HG03103 (cell line): ENCODE results near the gene LGR4.
A peak's percentile ranks its signal among the peaks of the same experiment; 100 is the strongest.

ENCODE experiments used
- ATAC-seq: cut with Tn5 transposase; IDR thresholded peaks from one replicate; pipeline ENCODE4 v1.9.1; 2021; ENCODE audit warnings: low read depth; ENCODE audit not compliant: unreplicated experiment

The LGR4 gene

DNA sequence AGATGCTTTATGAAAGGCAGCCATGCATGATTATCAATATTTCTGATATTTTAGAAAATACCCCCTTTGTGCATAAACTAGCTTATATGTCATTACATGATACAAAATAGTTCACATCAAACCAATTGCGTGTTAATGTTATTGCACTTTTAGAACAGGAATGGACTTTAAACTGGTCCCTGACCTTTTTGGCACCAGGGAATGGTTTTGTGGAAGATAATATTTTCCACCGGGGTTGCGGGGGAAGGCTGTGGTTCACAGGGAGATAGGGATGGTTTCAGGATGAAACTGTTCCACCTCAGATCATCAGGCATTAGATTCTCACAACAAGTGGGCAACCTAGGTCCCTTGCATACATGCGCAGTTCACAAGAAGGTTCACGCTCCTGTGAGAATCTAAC lies 16.5 kb upstream of the LGR4 start:
- ATAC-seq, result no peak

DNA sequence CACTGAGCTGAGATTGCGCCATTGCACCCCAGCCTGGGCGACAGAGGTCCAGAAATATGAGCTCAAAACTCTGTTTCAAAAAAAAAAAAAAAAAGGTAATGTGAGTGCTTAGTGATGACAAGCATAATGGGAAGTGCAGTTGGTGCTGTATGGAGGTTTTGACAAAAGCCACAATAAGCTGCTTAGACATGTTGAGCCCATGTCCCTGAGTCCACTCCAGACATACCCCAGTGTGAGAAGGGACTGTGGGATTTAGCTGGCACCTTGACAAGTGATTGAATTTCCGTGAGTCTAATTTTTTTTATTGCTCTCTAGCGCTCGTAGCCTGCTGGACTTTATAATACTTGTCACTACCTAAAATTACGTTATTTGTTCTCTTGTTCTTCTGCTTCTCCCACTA lies 15.1 kb upstream of the LGR4 start:
- ATAC-seq, result no peak

DNA sequence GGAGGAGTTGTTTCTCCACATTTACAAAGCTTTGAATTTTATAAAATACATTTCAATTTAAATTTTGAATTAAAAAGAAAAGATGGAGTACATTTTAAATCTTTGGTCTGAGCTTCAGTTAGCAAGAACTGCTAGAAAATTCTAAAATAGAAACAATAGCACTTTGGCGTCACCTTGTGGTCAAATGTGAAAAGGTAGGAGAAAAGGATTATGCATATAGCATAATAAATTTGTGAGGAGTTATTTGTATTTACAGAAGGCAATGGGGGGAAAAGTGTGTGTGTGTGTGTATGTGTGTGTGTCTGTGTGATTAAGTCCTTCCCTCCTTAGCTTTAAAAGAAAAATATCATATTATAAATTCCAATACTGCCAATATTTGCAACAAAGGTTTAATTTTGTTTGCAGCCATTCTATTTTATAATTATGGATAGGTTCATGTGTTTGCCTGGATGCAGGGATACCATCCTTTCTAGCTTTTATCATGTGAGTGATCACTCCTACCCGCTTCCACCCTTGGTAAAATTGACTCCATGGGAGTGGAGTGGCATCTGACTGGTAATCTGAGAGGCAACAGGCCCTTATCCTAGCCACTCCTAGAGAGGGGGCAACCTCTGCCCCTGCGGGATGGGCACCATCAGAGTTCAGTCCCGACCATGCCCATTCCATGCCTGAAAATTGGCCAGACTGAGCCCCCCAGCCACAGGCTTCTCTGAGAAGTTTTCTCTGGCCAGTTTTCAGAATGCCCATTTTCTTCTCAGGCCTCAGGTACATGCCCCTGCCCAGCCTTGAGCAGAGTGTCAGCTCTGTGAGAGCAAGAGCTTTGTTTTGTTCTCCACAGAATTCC lies 13.6 kb upstream of the LGR4 start:
- peak; percentile 59 for ATAC-seq

DNA sequence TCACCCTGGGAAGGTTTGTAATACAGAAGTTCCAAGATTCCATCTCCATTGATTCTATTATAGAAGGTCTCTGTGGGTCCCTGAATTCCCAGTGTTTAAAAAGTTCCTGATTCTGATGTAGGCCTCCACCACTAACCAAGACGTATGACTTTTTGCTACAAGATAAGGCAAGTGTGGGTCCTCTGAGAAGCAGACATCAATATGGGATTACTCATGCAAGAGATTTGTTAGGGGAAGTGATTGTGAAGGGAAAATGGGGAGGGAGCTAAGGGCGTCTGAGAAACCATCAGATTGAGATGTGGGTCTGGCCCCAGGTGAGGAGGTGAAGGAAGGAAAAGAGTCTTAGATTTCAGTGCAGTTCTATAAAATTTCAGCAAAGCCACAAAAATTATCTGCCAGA lies 10.2 kb upstream of the LGR4 start:
- no peak for ATAC-seq

DNA sequence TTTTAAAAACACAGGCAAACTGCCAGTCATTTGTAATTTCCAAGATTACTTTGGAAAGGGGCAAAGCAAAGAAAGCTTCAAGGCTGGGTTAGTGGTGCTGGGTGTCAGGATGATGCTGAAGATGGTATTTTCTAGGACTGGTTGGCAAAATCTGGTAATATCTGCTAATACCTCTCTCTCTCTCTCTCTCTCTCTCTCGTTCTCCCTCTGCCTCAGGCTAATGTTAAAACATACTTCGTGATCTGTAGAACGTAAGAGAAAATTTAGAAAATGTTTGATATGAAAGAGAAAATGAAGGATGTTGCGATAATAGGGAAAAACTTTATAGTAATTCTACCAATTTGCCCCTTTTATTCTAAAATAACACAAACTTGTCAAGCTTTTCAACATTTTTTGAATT lies 9.4 kb upstream of the LGR4 start:
- ATAC-seq, result no peak

DNA sequence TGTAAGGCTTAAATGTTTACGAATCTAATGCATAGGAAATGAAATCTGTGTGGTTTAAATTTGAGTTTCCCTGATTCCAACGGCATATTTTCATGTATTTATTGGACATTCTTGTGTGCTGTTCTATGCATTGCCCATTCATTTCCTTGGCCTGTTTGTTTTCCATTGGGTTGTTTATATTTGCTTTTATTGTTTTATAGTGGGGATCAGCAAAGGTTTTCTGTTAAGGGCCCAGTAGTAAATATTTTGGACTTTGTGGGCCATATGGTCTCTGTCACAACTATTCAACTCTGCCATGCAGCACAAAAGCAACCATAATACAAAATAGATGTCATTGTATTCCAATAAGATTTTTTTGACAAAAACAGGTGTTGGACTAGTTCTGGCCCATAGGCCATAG lies 5.2 kb upstream of the LGR4 start:
- no peak for ATAC-seq

DNA sequence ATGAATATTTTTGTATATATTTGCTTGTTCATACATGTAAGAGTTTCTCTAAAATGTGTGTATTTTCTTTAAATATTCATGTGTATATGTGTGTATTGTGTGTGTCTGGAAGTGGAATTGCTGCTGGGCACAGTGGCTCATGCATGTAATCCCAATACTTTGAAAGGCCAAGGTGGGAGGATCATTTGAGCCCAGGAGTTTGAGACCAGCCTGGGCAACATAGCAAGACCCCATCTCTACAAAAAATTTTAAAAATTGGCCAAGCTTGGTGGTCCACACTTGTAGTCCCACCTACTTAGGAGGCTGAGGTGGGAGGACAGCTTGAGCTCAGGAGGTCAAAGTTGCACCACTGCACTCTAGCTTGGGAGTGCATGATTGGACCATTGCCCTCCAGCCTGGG lies 4.7 kb upstream of the LGR4 start:
- ATAC-seq, result no peak

DNA sequence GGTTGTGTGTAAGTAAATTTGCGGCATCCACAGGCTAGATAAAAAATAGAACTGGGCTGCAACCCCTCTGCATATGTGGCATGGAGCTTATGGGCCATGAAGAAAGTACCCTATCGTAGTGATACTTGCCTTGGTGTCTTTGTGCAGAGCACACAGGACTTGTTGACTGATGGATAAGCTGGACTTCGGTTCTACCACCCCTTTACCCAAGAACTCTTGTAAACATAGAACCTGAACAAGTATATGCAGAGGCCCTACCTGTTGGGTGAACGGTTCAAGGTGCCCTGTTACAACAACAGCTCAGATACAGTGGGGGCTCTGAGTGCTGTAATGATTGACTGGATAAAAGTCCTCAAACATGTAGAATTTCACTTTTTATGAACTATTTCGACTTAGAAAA lies 3.0 kb upstream of the LGR4 start:
- no peak for ATAC-seq

DNA sequence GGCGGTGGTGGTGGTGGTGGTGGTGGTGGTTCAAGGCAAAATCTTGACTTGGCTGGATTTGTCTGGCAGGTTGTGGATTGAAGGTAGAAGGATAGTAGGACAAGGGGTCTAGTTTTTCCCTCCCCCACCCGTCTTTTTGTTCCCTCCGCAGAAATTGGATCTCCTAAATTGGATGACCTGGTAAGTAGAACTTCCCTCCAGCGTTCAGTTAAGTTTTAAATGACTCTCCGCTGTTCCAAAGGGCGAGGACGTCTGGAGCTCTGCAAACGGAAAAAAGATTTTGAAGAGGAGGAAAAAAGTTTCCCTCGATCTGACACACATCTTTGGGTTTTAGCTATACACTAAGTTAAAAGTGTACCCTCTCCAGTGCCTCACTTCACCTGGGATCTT lies 422 bp upstream of the LGR4 start:
- no peak for ATAC-seq

DNA sequence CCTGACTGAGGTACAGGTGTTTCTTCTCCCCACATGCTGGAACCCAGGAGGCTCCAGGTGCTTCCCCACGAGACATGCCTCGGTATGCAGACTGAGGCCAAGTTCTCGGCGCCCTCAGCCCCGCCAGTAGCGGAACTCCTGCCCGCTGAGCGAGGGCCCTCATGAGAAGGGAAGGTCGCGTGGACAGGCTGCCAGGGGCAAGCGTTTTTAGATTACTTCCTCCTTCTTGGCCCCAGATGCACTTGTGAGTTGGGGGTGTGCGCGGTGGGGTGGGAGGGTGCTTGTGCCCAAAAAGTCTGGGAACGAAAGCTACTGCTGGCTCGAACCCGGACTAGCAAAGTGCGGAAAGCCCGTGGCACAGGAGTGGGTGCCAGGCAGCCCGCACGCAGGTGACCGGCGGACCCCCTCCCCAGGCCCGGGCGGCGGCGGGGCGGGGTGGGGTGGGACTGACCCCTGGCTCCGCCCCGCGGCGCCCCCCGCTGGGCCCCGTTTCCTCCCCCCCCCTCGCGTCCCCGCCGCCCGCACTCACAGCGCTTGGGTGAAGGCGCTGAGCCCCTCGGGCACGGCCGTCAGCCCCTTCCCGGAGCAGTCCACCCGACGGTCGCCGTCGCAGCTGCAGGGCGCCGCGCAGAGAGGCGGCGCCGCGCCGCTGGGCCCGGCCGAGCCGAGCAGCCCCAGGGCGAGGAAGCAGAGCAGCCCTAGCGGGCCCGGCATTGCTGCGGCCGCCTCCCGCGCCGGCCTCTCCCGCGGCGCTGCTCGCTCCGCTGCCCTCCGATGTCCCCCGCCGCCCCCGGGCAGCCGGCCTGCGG lies 797 bp downstream of the LGR4 start:
- ATAC-seq, result peak; percentile 37

DNA sequence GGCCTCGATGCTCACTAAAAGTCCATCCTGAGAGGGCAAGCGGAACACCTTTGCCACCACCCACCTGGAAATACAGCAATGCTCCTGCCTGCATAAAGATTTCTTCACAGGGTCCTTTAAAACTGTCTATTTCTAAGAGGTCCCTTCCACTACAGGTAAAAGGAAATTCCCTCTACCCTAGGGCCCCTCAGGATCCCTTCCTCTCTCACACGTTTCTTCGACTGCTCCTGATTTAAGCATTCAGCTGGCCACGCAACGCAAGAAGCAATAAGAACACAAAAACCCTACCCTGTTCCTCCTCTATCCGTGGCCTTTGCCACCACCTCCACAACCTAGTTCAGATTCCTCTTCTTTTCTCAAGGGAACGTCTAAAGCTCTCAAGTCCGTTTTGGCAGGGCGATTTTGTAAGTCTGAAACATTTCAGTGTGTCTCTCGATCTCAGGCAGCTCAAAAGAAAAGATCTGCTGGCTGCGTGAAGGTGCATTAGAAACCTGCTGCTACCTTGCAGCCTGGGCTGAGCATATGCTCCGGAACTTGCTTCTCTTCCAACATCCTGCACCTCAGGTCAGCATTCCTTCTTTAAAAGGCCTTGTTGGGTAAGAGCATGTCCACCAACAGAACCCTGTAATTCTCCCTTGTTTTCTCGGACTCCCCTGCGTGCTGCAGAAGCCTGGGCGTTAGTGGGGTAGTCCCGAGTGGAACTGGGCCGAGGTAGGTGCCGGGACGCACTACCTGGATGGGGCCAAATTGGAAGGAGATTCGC lies 1.6 kb downstream of the LGR4 start:
- ATAC-seq, result no peak

DNA sequence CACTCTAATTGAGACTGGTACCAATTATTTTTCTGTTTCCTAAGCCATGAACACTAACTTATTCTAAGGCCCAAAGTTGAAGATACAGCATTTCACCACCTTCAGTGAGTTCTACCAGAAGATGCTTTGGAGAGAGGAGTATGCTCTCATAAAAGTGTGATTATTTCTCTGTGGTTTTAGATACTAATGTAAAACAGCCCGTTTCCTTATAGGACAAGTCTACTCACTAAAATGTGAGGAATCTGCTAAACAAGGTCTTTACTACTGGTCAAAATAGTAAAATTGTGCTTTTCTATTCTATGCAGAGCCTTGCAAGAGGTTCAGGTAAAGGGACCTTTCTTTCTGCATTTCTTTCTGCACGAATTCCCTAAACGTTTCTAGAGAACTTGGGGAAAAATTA lies 2.4 kb downstream of the LGR4 start:
- no peak for ATAC-seq

DNA sequence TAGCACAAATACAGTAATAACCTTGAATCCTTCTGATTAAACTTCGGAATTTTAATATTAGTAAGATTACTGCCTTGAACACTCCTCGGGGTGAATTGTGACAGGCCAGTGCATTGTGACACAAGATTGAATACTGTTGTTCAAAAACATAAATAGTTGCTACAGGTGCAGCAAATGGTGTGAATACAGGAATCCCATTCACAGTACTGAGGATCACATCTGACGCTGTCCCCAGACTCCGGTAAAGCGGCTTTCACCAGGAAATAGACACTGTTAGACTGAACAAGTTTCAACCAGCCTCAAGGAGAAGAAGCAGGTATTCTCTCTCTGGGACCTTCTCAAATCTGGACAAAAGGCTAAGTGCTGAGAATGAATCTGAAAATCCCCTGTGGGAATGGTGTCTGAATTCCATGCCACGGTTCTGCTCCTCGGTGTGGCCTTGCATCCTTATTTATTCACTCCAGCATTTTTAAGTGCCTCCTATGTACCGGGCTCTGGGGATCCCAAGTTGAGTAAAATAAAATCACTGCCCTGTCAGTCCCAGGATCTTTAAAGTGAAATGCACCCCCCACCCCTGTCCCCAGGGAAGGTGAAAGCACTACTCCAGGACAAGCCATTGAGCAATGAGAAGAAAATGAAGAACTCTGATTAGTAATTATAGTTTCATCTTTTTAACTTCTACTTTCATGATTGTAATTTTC lies 3.4 kb downstream of the LGR4 start:
- ATAC-seq, result no peak

DNA sequence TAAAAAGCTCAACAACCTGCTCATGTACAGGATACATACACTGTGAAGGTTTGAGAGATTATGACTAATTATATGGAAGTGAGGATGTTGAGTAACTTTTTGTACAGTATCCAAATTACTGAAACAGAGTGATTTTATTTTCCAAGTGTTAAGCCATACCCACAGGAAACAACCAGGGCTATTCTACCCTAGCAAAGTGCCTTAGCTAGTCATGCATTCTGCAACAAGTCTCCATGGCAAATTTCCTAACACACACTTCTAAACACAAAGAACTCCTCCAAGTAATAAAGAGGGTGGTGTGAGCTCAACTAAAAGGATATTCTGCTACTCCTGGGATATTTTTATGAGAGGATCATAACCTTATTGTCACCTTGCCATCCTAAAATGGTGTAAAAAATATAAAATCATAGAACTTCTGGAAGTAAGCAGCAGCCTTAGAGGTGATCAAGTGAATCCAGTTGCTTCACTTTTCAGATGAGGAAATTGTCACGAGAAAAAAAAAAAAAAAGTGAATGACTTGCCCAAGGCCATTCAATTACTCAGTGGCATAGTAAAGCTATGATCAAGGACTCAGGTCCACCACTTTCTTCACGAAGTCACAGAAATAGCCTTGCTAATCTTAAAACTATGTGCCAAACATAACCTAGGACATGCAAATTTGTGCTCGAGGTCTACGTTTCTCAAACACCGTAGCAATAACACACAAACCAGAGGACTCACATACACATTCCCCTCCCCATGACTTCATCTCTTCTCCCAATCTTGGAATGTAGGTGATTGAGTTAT lies 4.2 kb downstream of the LGR4 start:
- ATAC-seq, result no peak

DNA sequence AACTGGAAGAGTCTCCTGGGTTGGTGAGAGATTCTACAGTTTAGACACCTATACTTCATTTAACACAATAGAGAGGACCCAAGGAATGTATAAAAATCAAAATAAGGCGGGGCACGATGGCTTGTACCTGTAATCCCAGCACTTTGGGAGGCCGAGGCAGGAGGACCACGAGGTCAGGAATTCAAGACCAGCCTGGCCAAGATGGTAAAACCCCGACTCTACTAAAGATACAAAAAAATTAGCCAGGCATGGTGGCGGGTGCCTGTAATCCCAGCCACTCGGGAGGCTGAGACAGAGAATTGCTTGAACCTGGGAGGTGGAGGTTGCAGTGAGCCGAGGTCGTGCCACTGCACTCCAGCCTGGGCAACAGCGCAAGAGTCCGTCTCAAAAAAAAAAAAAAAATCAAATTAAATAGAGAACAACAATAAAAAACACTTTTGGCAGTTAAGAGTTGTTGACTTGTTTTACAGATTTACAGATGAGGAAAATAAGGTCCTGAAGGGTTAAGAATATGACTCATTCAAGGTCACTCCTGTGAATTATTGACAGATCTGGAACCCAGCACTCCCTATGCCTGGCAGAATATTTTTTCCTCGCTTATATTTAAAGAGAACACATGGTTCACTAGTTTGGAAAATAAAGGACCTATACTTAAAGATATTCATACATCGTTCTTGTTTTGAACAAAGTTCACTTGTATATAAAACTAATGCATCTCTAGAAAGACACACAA lies 5.2 kb downstream of the LGR4 start:
- no peak for ATAC-seq

DNA sequence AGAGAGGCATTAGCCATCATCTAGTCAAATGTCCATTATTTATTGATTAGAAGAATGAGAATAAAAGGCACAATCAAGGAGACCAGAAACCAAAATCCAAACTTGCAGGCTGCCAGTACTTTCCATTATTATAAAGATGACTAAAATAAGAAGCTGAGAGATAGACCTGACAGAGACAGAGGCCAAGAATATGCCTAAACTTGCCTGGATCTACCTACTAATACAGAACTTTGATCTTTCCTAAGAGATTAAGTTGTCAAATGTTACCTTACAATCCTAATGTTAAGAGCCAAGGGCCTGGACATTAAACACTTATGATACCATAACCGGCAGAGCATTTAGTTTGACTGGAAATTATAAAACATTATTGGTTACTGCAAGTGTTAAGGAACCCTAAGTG lies 6.2 kb downstream of the LGR4 start:
- no peak for ATAC-seq

DNA sequence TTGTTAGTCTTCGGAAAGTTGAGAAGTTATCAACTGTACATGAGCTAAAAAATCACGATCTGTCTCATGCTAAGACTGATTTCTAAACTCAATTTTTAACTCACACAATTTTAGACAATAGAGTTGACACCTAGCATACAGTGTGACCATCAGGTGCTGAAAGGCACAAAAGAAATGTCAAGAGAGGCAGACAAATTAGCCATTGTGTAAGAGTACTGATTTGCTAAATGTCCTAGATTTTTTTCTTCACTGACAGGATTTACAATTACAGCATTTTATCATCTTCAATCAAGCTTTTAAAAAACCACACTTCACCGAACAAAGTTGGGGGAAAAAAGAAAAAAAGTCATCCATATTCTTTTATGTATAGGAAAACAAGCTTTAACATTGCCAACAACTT lies 7.0 kb downstream of the LGR4 start:
- ATAC-seq, result no peak

DNA sequence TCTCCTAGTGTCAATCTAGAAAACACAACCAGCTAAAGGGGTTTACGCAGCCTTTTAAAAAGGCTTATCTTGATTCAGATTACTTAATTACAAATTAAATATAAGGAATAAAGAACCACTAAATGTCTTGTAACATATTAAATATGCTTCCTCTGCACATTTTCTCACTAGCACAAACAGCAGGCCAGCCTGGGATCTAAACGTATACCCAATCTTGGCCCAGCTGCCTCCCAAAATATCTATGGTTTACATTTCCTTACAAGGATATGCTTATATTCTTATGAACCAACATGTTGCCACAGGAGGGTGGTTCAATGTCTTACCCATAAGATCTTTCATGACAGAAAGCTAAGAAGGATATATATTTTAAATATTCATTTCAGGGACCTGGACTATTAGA lies 7.7 kb downstream of the LGR4 start:
- ATAC-seq, result no peak

DNA sequence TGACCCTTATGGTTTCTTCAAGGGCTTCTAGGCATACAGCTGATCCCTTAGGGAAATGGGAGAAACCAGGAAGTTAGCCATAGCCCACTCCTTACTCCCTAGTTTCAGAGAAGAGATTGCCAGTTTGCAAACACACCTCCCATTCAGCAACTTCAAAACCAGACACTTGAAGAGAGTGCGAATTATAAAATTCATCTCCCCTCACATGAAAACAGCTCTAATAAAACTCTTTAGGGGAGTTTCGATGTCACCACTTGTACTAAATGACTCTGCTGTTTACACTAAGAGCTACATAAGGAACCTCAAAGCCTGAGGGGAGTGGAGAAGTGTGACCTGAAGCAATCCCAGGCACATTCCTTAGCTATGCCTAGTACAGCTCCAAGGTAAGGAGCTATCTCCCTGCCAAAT lies 8.3 kb downstream of the LGR4 start:
- ATAC-seq, result no peak
